Transverse colon (tissue), 4 donors: Measurements from ENCODE around the gene YIPF1.

Experiments
- CTCF ChIP-seq, 5 experiments: fragments of 200-600 bp in 3 of 5; fragments of 450-650 bp in 2 of 5; sonication (generic) in 3 of 5; IDR thresholded peaks; 1 replicate in 2 of 5; 2 replicates in 3 of 5; pipeline ENCODE4 v1.5.1; 2016 to 2017; ENCODE audit warnings: antibody characterized with exemption in 5 of 5, inconsistent platforms in 3 of 5, mild to moderate bottlenecking in 2 of 5, moderate library complexity in 1 of 5
- EP300 ChIP-seq: sonication (generic); formaldehyde crosslinking; IDR thresholded peaks from one replicate; pipeline ENCODE4 v1.6.1; 2017; ENCODE audit warnings: antibody characterized with exemption, low read depth
- POLR2A ChIP-seq: fragments of 450-650 bp; IDR thresholded peaks from one replicate; pipeline ENCODE4 v1.6.1; 2016; ENCODE audit warnings: antibody characterized with exemption, mild to moderate bottlenecking, moderate library complexity
- POLR2AphosphoS5 ChIP-seq, 3 donors: sonication (generic); formaldehyde crosslinking; IDR thresholded peaks; one replicate each; pipeline ENCODE4 v1.6.1; 2016; ENCODE audit warnings: antibody characterized with exemption in 3 of 3

- TF ChIP-seq EP300 (no peak), CTCF (IDR thresholded peaks at IDR 0.05) (no peak), POLR2A (no peak), POLR2AphosphoS5 (IDR thresholded peaks at IDR 0.05) (no peak)
Measured at GRCh38 chr1:53929246-53929960, 39.8 kb upstream of the YIPF1 start.
